SK-N-SH treated with all-trans-retinoic acid at 6 μM for 48 hours (cell line): ENCODE data around the gene FAM20B.

Source experiments
- ATAC-seq: fragments of 200-7000 bp; cut with Tn5 transposase; 3 replicates; pipeline ENCODE4 v1.9.1; 2020; ENCODE audit warnings: mild to moderate bottlenecking, moderate library complexity
- ARNTL ChIP-seq: fragments of 450-650 bp; formaldehyde crosslinking; IDR thresholded peaks from 2 replicates; pipeline ENCODE4 v1.5.0; 2020; ENCODE audit warnings: low read depth, mild to moderate bottlenecking, moderate library complexity, borderline replicate concordance
- BACH2 ChIP-seq: fragments of 250-450 bp; sonication (Bioruptor Pico); IDR thresholded peaks from 2 replicates; pipeline ENCODE4 v1.9.0; 2021; ENCODE audit warnings: mild to moderate bottlenecking, borderline replicate concordance
- CREB5 ChIP-seq: fragments of 250-450 bp; sonication (Bioruptor Pico); IDR thresholded peaks from 2 replicates; pipeline ENCODE4 v1.5.1; 2020; ENCODE audit warnings: low read depth, mild to moderate bottlenecking, moderate library complexity
- CSRNP3 ChIP-seq: fragments of 250-450 bp; sonication (Bioruptor Pico); IDR thresholded peaks from 2 replicates; pipeline ENCODE4 v1.5.1; 2021; ENCODE audit warnings: mild to moderate bottlenecking, moderate library complexity
- ESRRG ChIP-seq: fragments of 250-450 bp; sonication (Bioruptor Pico); IDR thresholded peaks from 2 replicates; pipeline ENCODE4 v1.6.1; 2021; ENCODE audit warnings: mild to moderate bottlenecking
- GLIS3 ChIP-seq: fragments of 250-450 bp; sonication (Bioruptor Pico); IDR thresholded peaks from 2 replicates; pipeline ENCODE4 v1.5.0; 2020; ENCODE audit warnings: mild to moderate bottlenecking, moderate library complexity
- ISL1 ChIP-seq: fragments of 250-450 bp; sonication (Bioruptor Pico); IDR thresholded peaks from 2 replicates; pipeline ENCODE4 v2.1.2; 2022; ENCODE audit warnings: mild to moderate bottlenecking, moderate library complexity
- OSR1 ChIP-seq: fragments of 250-450 bp; sonication (Bioruptor Pico); IDR thresholded peaks from 2 replicates; pipeline ENCODE4 v1.8.0; 2022; ENCODE audit warnings: moderate library complexity, mild to moderate bottlenecking, inconsistent platforms
- PPARA ChIP-seq: fragments of 250-450 bp; sonication (Bioruptor Pico); IDR thresholded peaks from 2 replicates; pipeline ENCODE4 v1.5.0; 2020; ENCODE audit warnings: mild to moderate bottlenecking, borderline replicate concordance
- RARB ChIP-seq: fragments of 250-450 bp; sonication (Bioruptor Pico); IDR thresholded peaks from 2 replicates; pipeline ENCODE4 v1.8.0; 2021; ENCODE audit warnings: mild to moderate bottlenecking, moderate library complexity
- TCF4 ChIP-seq: fragments of 250-450 bp; sonication (Bioruptor Pico); IDR thresholded peaks from 2 replicates; pipeline ENCODE4 v1.8.0; 2021; ENCODE audit warnings: mild to moderate bottlenecking, moderate library complexity, borderline replicate concordance
- TOX ChIP-seq: fragments of 250-450 bp; sonication (Bioruptor Pico); IDR thresholded peaks from 2 replicates; pipeline ENCODE4 v1.8.0; 2021; ENCODE audit warnings: mild to moderate bottlenecking, moderate library complexity, borderline replicate concordance
- TSHZ2 ChIP-seq: fragments of 250-450 bp; sonication (Bioruptor Pico); IDR thresholded peaks from 2 replicates; pipeline ENCODE4 v1.5.0; 2020; ENCODE audit warnings: mild to moderate bottlenecking, moderate library complexity
- ZC3H10 ChIP-seq: fragments of 250-450 bp; sonication (Bioruptor Pico); IDR thresholded peaks from 2 replicates; pipeline ENCODE4 v1.5.1; 2021; ENCODE audit warnings: mild to moderate bottlenecking, moderate library complexity
- ZFP3 ChIP-seq: fragments of 250-450 bp; sonication (Bioruptor Pico); IDR thresholded peaks from 2 replicates; pipeline ENCODE4 v1.5.0; 2020; ENCODE audit warnings: mild to moderate bottlenecking, moderate library complexity
- ZNF565 ChIP-seq: fragments of 450-650 bp; formaldehyde crosslinking; conservative IDR thresholded peaks from 2 replicates; pipeline ENCODE4 v1.5.0; 2020; ENCODE audit warnings: low read depth, mild to moderate bottlenecking, moderate library complexity
- ZNF70 ChIP-seq: fragments of 450-650 bp; formaldehyde crosslinking; IDR thresholded peaks from 2 replicates; pipeline ENCODE4 v1.5.0; 2020; ENCODE audit warnings: mild to moderate bottlenecking, moderate library complexity
- ZNF8 ChIP-seq: fragments of 450-650 bp; formaldehyde crosslinking; IDR thresholded peaks from 2 replicates; pipeline ENCODE4 v1.5.0; 2020; ENCODE audit warnings: mild to moderate bottlenecking, moderate library complexity
- TF ChIP-seq, protein P1 (sequence below): fragments of 250-450 bp; sonication (Bioruptor Pico); IDR thresholded peaks from 2 replicates; pipeline ENCODE4 v1.8.0; 2020; ENCODE audit warnings: mild to moderate bottlenecking, moderate library complexity, borderline replicate concordance
- TF ChIP-seq, protein P2 (sequence below): fragments of 250-450 bp; sonication (Bioruptor Pico); IDR thresholded peaks from 2 replicates; pipeline ENCODE4 v1.8.0; 2021; ENCODE audit warnings: low read depth, mild to moderate bottlenecking, moderate library complexity, borderline replicate concordance

FAM20B gene

DNA sequence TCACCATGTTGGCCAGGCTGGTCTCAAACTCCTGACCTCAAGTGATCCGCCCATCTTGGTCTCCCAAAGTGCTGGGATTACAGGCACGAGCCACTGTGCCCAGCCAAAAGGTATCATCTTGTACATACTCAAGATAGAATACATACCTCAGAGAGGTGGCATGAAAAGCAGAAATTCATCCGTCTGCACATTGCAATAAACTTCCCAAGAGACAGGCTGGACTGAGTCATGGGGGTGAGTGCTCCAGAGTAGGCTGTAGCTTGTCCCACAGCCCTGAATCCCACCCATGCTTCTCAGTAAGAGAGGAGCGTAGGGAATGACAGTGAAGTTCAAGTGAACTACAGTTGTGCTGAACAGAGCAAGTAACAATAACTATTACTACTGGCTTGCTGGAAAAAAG is 75.9 kb downstream of the FAM20B start:
- TF ChIP-seq CREB5 (CRISPR knock-in tag), result no peak
- TF ChIP-seq, protein P1, sequence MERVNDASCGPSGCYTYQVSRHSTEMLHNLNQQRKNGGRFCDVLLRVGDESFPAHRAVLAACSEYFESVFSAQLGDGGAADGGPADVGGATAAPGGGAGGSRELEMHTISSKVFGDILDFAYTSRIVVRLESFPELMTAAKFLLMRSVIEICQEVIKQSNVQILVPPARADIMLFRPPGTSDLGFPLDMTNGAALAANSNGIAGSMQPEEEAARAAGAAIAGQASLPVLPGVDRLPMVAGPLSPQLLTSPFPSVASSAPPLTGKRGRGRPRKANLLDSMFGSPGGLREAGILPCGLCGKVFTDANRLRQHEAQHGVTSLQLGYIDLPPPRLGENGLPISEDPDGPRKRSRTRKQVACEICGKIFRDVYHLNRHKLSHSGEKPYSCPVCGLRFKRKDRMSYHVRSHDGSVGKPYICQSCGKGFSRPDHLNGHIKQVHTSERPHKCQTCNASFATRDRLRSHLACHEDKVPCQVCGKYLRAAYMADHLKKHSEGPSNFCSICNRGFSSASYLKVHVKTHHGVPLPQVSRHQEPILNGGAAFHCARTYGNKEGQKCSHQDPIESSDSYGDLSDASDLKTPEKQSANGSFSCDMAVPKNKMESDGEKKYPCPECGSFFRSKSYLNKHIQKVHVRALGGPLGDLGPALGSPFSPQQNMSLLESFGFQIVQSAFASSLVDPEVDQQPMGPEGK (CRISPR knock-in tag), result no peak
- ATAC-seq, result no peak

DNA sequence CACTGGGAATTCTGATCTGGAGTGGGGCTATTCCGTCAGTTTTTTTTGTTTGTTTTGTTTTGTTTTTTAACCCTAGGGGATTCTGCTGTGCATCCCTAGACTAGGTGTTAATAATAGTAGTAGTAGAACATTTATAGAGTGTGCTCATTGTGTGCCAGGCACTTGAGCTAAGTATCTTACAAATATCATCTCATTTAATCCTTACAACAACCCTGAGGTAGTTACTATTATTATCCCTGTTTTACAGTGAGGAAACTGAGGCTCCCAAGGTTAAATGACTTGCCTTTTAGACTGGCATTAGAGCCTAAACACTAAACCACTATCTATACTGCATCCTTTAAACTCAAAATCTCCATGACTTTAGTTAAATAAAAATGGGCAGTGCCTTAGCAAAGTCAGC is 78.3 kb downstream of the FAM20B start:
- no peak for ATAC-seq

More for the DNA sequence above, 78.3 kb downstream of the FAM20B start:
- TF ChIP-seq PPARA (CRISPR knock-in tag) (no peak), ARNTL (CRISPR knock-in tag) (no peak), ESRRG (CRISPR knock-in tag) (no peak), ZNF70 (CRISPR knock-in tag) (no peak), BACH2 (CRISPR knock-in tag) (no peak), TCF4 (CRISPR knock-in tag) (no peak), OSR1 (CRISPR knock-in tag) (no peak), RARB (CRISPR knock-in tag) (no peak), GLIS3 (CRISPR knock-in tag) (no peak), ZNF565 (CRISPR knock-in tag) (no peak), ISL1 (CRISPR knock-in tag) (no peak), TOX (CRISPR knock-in tag) (no peak), CREB5 (CRISPR knock-in tag) (no peak), ZFP3 (CRISPR knock-in tag) (no peak), CSRNP3 (CRISPR knock-in tag) (no peak), ZNF8 (CRISPR knock-in tag) (no peak), ZC3H10 (CRISPR knock-in tag) (no peak), TSHZ2 (CRISPR knock-in tag) (no peak)
- TF ChIP-seq, protein P1 (CRISPR knock-in tag), result no peak
- TF ChIP-seq, protein P2, sequence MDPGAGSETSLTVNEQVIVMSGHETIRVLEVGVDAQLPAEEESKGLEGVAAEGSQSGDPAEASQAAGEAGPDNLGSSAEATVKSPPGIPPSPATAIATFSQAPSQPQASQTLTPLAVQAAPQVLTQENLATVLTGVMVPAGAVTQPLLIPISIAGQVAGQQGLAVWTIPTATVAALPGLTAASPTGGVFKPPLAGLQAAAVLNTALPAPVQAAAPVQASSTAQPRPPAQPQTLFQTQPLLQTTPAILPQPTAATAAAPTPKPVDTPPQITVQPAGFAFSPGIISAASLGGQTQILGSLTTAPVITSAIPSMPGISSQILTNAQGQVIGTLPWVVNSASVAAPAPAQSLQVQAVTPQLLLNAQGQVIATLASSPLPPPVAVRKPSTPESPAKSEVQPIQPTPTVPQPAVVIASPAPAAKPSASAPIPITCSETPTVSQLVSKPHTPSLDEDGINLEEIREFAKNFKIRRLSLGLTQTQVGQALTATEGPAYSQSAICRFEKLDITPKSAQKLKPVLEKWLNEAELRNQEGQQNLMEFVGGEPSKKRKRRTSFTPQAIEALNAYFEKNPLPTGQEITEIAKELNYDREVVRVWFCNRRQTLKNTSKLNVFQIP (CRISPR knock-in tag), result no peak
